NCI-H82 (cell line): Measurements from ENCODE around the gene ATP9B.
"Not testable (repeated sequence)": the region's sequence is repeated elsewhere in the genome, so short reads cannot be mapped to it uniquely, and the experiment has no call there.

Experiments used
- DNase-seq: peaks from one replicate; lab custom pipeline; 2025; lab: John Stamatoyannopoulos, UW

ATP9B gene

GRCh38 chr18:79242246-79242645, 173.1 kb downstream of the ATP9B start:
- no peak for DNase-seq

- no peak for DNase-seq
Observed at GRCh38 chr18:79245517-79246001, 176.4 kb downstream of the ATP9B start.

GRCh38 chr18:79246309-79247108, 177.3 kb downstream of the ATP9B start:
- peak; percentile 78 for DNase-seq

GRCh38 chr18:79248495-79249060, 179.4 kb downstream of the ATP9B start:
- DNase-seq = no peak

- DNase-seq = no peak
Observed at GRCh38 chr18:79250301-79250981, 181.2 kb downstream of the ATP9B start.

GRCh38 chr18:79251021-79251420, 181.8 kb downstream of the ATP9B start:
- DNase-seq = no peak

- no peak for DNase-seq
Observed at GRCh38 chr18:79252904-79253633, 183.9 kb downstream of the ATP9B start.

GRCh38 chr18:79257480-79257879, 188.3 kb downstream of the ATP9B start:
- no peak for DNase-seq

GRCh38 chr18:79258447-79258846, 189.3 kb downstream of the ATP9B start:
- no peak for DNase-seq

GRCh38 chr18:79259218-79259617, 190.0 kb downstream of the ATP9B start:
- no peak for DNase-seq

- no peak for DNase-seq
Observed at GRCh38 chr18:79260023-79260422, 190.8 kb downstream of the ATP9B start.

GRCh38 chr18:79260510-79260909, 191.3 kb downstream of the ATP9B start:
- no peak for DNase-seq

- not testable (repeated sequence) for DNase-seq
Observed at GRCh38 chr18:79265068-79265467, 195.9 kb downstream of the ATP9B start.

- DNase-seq = not testable (repeated sequence)
Observed at GRCh38 chr18:79271812-79272211, 202.6 kb downstream of the ATP9B start.

- DNase-seq = no peak
Observed at GRCh38 chr18:79272916-79273315, 203.7 kb downstream of the ATP9B start.

GRCh38 chr18:79274823-79275222, 205.6 kb downstream of the ATP9B start:
- no peak for DNase-seq

GRCh38 chr18:79275461-79275860, 206.3 kb downstream of the ATP9B start:
- no peak for DNase-seq

- no peak for DNase-seq
Observed at GRCh38 chr18:79275992-79276391, 206.8 kb downstream of the ATP9B start.

- no peak for DNase-seq
Observed at GRCh38 chr18:79278896-79279295, 209.7 kb downstream of the ATP9B start.

GRCh38 chr18:79283131-79283810, 214.1 kb downstream of the ATP9B start:
- no peak for DNase-seq

GRCh38 chr18:79283929-79284328, 214.7 kb downstream of the ATP9B start:
- DNase-seq = no peak

GRCh38 chr18:79285191-79285590, 216.0 kb downstream of the ATP9B start:
- not testable (repeated sequence) for DNase-seq
